ENCODE data around the gene AOPEP. TPM values are rescaled to one million over a fixed set of nuclear protein-coding genes. Genes with fewer than 3 reads are reported as not detected.
A peak's percentile ranks its signal among the peaks of the same experiment; 100 is the strongest.

The AOPEP gene
- total RNA-seq, 1 experiment from 2014 or later: 15.0 TPM

GRCh38 chr9:94934816-94935328 is 208.4 kb downstream of the AOPEP start:
- TF ChIP-seq, protein P1, sequence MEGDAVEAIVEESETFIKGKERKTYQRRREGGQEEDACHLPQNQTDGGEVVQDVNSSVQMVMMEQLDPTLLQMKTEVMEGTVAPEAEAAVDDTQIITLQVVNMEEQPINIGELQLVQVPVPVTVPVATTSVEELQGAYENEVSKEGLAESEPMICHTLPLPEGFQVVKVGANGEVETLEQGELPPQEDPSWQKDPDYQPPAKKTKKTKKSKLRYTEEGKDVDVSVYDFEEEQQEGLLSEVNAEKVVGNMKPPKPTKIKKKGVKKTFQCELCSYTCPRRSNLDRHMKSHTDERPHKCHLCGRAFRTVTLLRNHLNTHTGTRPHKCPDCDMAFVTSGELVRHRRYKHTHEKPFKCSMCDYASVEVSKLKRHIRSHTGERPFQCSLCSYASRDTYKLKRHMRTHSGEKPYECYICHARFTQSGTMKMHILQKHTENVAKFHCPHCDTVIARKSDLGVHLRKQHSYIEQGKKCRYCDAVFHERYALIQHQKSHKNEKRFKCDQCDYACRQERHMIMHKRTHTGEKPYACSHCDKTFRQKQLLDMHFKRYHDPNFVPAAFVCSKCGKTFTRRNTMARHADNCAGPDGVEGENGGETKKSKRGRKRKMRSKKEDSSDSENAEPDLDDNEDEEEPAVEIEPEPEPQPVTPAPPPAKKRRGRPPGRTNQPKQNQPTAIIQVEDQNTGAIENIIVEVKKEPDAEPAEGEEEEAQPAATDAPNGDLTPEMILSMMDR (conservative IDR thresholded peaks at IDR 0.05): no peak
- no peak overlapping the region for H3K27ac ChIP-seq (ENCODE audit: insufficient read length, low read depth, low read length)
- no peak overlapping the region for H3K14ac ChIP-seq (ENCODE audit: insufficient read depth, low read length)
- H3K9me3 Mint-ChIP-seq: no peaks in the 10 kb centered on the region
- H3K4me1 Mint-ChIP-seq: peaks cover 28 to 34% of the 10 kb centered on the region in 2 experiments
- H2BK120ac ChIP-seq (ENCODE audit: low read depth, low read length, poor library complexity, severe bottlenecking): no peak overlapping the region
- peaks cover 1% of the 10 kb centered on the region; the same call in 1 of the 2 replicates for H3K27me3 Mint-ChIP-seq (ENCODE audit: low read depth)
- no peak overlapping the region for H2BK15ac ChIP-seq (ENCODE audit: low read depth, low read length)
- no CpG with 5 or more reads among the region's 9 CpGs for WGBS (ENCODE audit: extremely low coverage, insufficient read length, low lambda C conversion rate)
- H3K9me3 ChIP-seq (ENCODE audit: control insufficient read depth, low read depth, low read length): no peaks in the 10 kb centered on the region
- no peaks in the 10 kb centered on the region for H3K27me3 ChIP-seq (ENCODE audit: insufficient read depth, low read length)
- no peak overlapping the region for H3K23ac ChIP-seq (ENCODE audit: insufficient read length, low read depth, low read length)
- H3K79me2 ChIP-seq (ENCODE audit: insufficient read depth, low read length): no peaks in the 10 kb centered on the region; the same call in 1 of the 2 replicates
- no peak overlapping the region for H2AK5ac ChIP-seq (ENCODE audit: insufficient read length, low read length)
- peak overlapping the region in 2 of 3 experiments; percentile 5 to 23; a peak in 2 of 7 replicates for H3K27ac Mint-ChIP-seq
- H3K56ac ChIP-seq (ENCODE audit: insufficient read length, low read depth, low read length): no peak overlapping the region
- H2BK20ac ChIP-seq (ENCODE audit: low read depth, low read length, poor library complexity, severe bottlenecking): no peak overlapping the region
- no peak overlapping the region for H3K4ac ChIP-seq (ENCODE audit: low read depth, low read length)
- no peak overlapping the region for H3K4me3 Mint-ChIP-seq
- no peak overlapping the region for H3K9ac ChIP-seq (ENCODE audit: extremely low read depth, insufficient read length, low read length)
- no peaks in the 10 kb centered on the region for H3K79me1 ChIP-seq (ENCODE audit: insufficient read depth, low read depth, low read length, poor library complexity, severe bottlenecking)
- H3K36me3 Mint-ChIP-seq (ENCODE audit: insufficient read depth in 1 of 3, low read depth in 3 of 3): peaks cover 0 to 7% (median 5%) of the 10 kb centered on the region in 3 experiments; a peak in 4 of 7 replicates
- H4K8ac ChIP-seq (replicated peaks; ENCODE audit: insufficient read length, low read depth, low read length): no peak overlapping the region
- H2AFZ ChIP-seq (ENCODE audit: low read length): no peak overlapping the region
- no peak overlapping the region for H3K18ac ChIP-seq (ENCODE audit: insufficient read length, low read depth, low read length)
- no peak overlapping the region for H4K5ac ChIP-seq (ENCODE audit: insufficient read length, low read depth, low read length)
- H3K4me2 ChIP-seq (ENCODE audit: insufficient read depth, insufficient read length, low read length): no peak overlapping the region
- no peak overlapping the region for H3T11ph ChIP-seq (ENCODE audit: low read length)
- H2BK12ac ChIP-seq (ENCODE audit: insufficient read length, low read depth, low read length): no peak overlapping the region
- no peaks in the 10 kb centered on the region for H4K20me1 ChIP-seq (ENCODE audit: control insufficient read depth, insufficient read depth, insufficient read length)
- peaks cover 9% of the 10 kb centered on the region; the same call in 1 of the 2 replicates for H3K4me1 ChIP-seq (ENCODE audit: insufficient read depth, low read length)
- no peak overlapping the region for H2BK5ac ChIP-seq (ENCODE audit: insufficient read length, low read length)
- DNase-seq: no peak
- H4K91ac ChIP-seq (ENCODE audit: insufficient read length, low read depth, low read length): no peak overlapping the region
- H3K23me2 ChIP-seq (ENCODE audit: insufficient read length, low read depth, low read length, poor library complexity, severe bottlenecking): no peaks in the 10 kb centered on the region
